ENCODE results near the gene NDUFC1. TPM values are rescaled to one million over a fixed set of nuclear protein-coding genes. Genes with fewer than 3 reads are reported as not detected.
A peak's percentile ranks its signal among the peaks of the same experiment; 100 is the strongest.

NDUFC1 gene
- total and polyA plus RNA-seq, 2 of the 4 experiments (the other 2 are of a cell fraction): 25.1 to 65.1 TPM

GRCh38 chr4:139282721-139283075 lies 19.6 kb downstream of the NDUFC1 start:
- Histone ChIP-seq H3K9me3 (ENCODE audit: control insufficient read depth, insufficient read depth, low read length) (no peaks in the 10 kb centered on the region), H2AK5ac (ENCODE audit: low read depth, low read length) (no peak overlapping the region), H2BK20ac (ENCODE audit: low read depth, low read length) (no peak overlapping the region), H3K27me3 (ENCODE audit: control insufficient read depth, insufficient read depth, low read length) (no peaks in the 10 kb centered on the region), H3K36me3 (ENCODE audit: control insufficient read depth, insufficient read depth, low read length) (no peaks in the 10 kb centered on the region), H3K56ac (ENCODE audit: extremely low read depth, insufficient read depth, low read length) (no peak overlapping the region), H3K4me3 (ENCODE audit: insufficient read depth, low read depth, low read length) (no peak overlapping the region), H3K79me1 (ENCODE audit: low read depth in 1 of 2, low read length in 2 of 2) (peaks cover 6 to 15% of the 10 kb centered on the region in 2 experiments), H4K8ac (ENCODE audit: low read depth in 2 of 2, low read length in 2 of 2) (no peak overlapping the region), H4K20me1 (ENCODE audit: insufficient read depth, low read length) (no peaks in the 10 kb centered on the region), H4K91ac (ENCODE audit: insufficient read depth, low read depth, low read length) (no peak overlapping the region), H3K4me1 (ENCODE audit: control insufficient read depth, insufficient read depth, low read length) (peaks cover 3% of the 10 kb centered on the region), H3K9ac (ENCODE audit: low read depth, low read length) (no peak overlapping the region), H2AK9ac (replicated peaks; ENCODE audit: low read depth, low read length, poor library complexity) (no peak overlapping the region), H3K27ac (ENCODE audit: insufficient read depth, low read length) (peak overlapping the region; percentile 24; the same call in 1 of the 2 replicates), H2BK15ac (ENCODE audit: low read depth, low read length) (no peak overlapping the region), H3K4ac (ENCODE audit: low read depth, low read length) (no peak overlapping the region), H2BK120ac (ENCODE audit: low read depth, low read length) (no peak overlapping the region), H3K4me2 (ENCODE audit: low read depth, low read length) (peak overlapping the region; percentile 54; the same call in 1 of the 2 replicates), H2AFZ (replicated peaks; ENCODE audit: low read length, poor library complexity) (no peak overlapping the region), H3K9me1 (ENCODE audit: insufficient read depth, low read length) (peaks cover 3% of the 10 kb centered on the region), H3K18ac (ENCODE audit: low read depth, low read length) (no peak overlapping the region), H3K14ac (replicated peaks; ENCODE audit: low read depth, low read length) (no peak overlapping the region), H3K23ac (ENCODE audit: low read depth, low read length) (no peak overlapping the region), H2BK5ac (ENCODE audit: low read depth, low read length, poor library complexity, severe bottlenecking) (peak overlapping the region; percentile 56), H4K5ac (ENCODE audit: low read depth, low read length) (no peak overlapping the region)
- BruUV-seq (replicated peaks): no TSS peak
- CTCF ChIA-PET: interaction anchor here (1.0 kb wide), 1 partner anchor 13 kb away, joined by 4 read pairs; no protein-coding TSS in a partner anchor
- in situ Hi-C loops (cut with MboI; ENCODE audit: low sequenced_read_pairs): no loop called here
- DNase-seq: peak; percentile 68
- intact Hi-C loops (cut with micrococcal nuclease): loop anchor here (5.0 kb wide), 3 partner anchors 55 to 185 kb away; partner anchors contain the start of gene ELF2
- no peak for TF ChIP-seq CTCF (conservative IDR thresholded peaks at IDR 0.05; ENCODE audit: low read depth, low read length)
- no peak for TF ChIP-seq SMC3 (IDR thresholded peaks at IDR 0.05; ENCODE audit: low read depth, low read length)
- no peak for TF ChIP-seq USF2 (IDR thresholded peaks at IDR 0.05; ENCODE audit: low read depth, low read length)
- TF ChIP-seq RCOR1 (IDR thresholded peaks at IDR 0.05; ENCODE audit: insufficient replicate concordance, low read length): no peak
- TF ChIP-seq BHLHE40 (IDR thresholded peaks at IDR 0.05; ENCODE audit: low read depth, low read length): no peak
- no peak for TF ChIP-seq MAFK (IDR thresholded peaks at IDR 0.05; ENCODE audit: low read depth, low read length)
- TF ChIP-seq MAZ (IDR thresholded peaks at IDR 0.05; ENCODE audit: borderline replicate concordance, low read depth, low read length): no peak
- no peak for TF ChIP-seq CHD1 (IDR thresholded peaks at IDR 0.05; ENCODE audit: low read depth, low read length)
- no peak for TF ChIP-seq CEBPB (IDR thresholded peaks at IDR 0.05; ENCODE audit: low read depth, low read length)
- TF ChIP-seq MXI1 (IDR thresholded peaks at IDR 0.05; ENCODE audit: borderline replicate concordance, low read depth, low read length): no peak
- TF ChIP-seq RFX5 (IDR thresholded peaks at IDR 0.05; ENCODE audit: low read depth, low read length): no peak
- no peak for TF ChIP-seq NFE2L2 (IDR thresholded peaks at IDR 0.05; ENCODE audit: low read depth, low read length)
- no peak for TF ChIP-seq FOS (IDR thresholded peaks at IDR 0.05; ENCODE audit: low read depth, low read length)
- no peak for TF ChIP-seq ELK1 (IDR thresholded peaks at IDR 0.05; ENCODE audit: borderline replicate concordance, low read depth, low read length)
- TF ChIP-seq POLR2A (IDR thresholded peaks at IDR 0.05; ENCODE audit: low read depth, low read length): no peak
- TF ChIP-seq RAD21 (IDR thresholded peaks at IDR 0.05; ENCODE audit: low read length): no peak
- POLR2A ChIA-PET (ENCODE audit: unreplicated experiment): no interaction called here
- peak; percentile 1; the same call in 1 of the 2 replicates for ATAC-seq (ENCODE audit: low read depth)
- dilution Hi-C loops (cut with HindIII; ENCODE audit: low sequenced_read_pairs, unreplicated experiment): no loop called here

Measured in IMR-90 (cell line).